Measurements from ENCODE around the gene ZEB1. TPM values are rescaled to one million over a fixed set of nuclear protein-coding genes. Genes with fewer than 3 reads are reported as not detected.

Gene ZEB1
- polyA plus RNA-seq, 1 donor from 2014 or later = 18.0 TPM

- no peaks in the 10 kb centered on the region for H3K27me3 ChIP-seq (ENCODE audit: insufficient read depth, low read depth, low read length)
- no peaks in the 10 kb centered on the region for H3K9me2 ChIP-seq (ENCODE audit: insufficient read depth, low read length)
- H4K20me1 ChIP-seq (ENCODE audit: insufficient read depth) = no peaks in the 10 kb centered on the region
- no peaks in the 10 kb centered on the region for H3F3A ChIP-seq (ENCODE audit: insufficient read depth, low read length, poor library complexity, severe bottlenecking)
- H3K9me3 ChIP-seq (ENCODE audit: low read length) = no peaks in the 10 kb centered on the region
- no peak overlapping the region for H2AFZ ChIP-seq (ENCODE audit: low read depth, low read length)
- H3K9ac ChIP-seq (ENCODE audit: low read length) = no peak overlapping the region
- H3K36me3 ChIP-seq (ENCODE audit: insufficient read depth, low read length) = no peaks in the 10 kb centered on the region
- no peak overlapping the region for H3K4me3 ChIP-seq (ENCODE audit: low read length)
- no peaks in the 10 kb centered on the region for H3K79me2 ChIP-seq (replicated peaks; ENCODE audit: insufficient read depth, low read length)
- TF ChIP-seq CTCF (IDR thresholded peaks at IDR 0.05; ENCODE audit: poor library complexity, severe bottlenecking) = no peak
- TF ChIP-seq RAD21 (conservative IDR thresholded peaks at IDR 0.05) = no peak
- TF ChIP-seq MXI1 (conservative IDR thresholded peaks at IDR 0.05; ENCODE audit: poor library complexity, severe bottlenecking) = no peak
- no peak for TF ChIP-seq POLR2AphosphoS5 (IDR thresholded peaks at IDR 0.05)
- TF ChIP-seq EZH2 (IDR thresholded peaks at IDR 0.05; ENCODE audit: borderline replicate concordance, insufficient read depth, low read length, poor library complexity, severe bottlenecking) = no peak
- TF ChIP-seq SMC3 (conservative IDR thresholded peaks at IDR 0.05; ENCODE audit: poor library complexity) = no peak
- no peak overlapping the region for H3K27ac ChIP-seq (ENCODE audit: low read length)
- no peak overlapping the region for H3K4me2 ChIP-seq (ENCODE audit: low read length)
These were observed 30.1 kb upstream of the ZEB1 start for GRCh38 chr10:31288962-31289361.

- TF ChIP-seq CTCF (IDR thresholded peaks at IDR 0.05; ENCODE audit: poor library complexity, severe bottlenecking) = no peak
- TF ChIP-seq SMC3 (conservative IDR thresholded peaks at IDR 0.05; ENCODE audit: poor library complexity) = no peak
- TF ChIP-seq REST (IDR thresholded peaks at IDR 0.05; ENCODE audit: borderline replicate concordance) = no peak
- TF ChIP-seq EP300 (conservative IDR thresholded peaks at IDR 0.05; ENCODE audit: poor library complexity, severe bottlenecking) = no peak
- no peak for TF ChIP-seq POLR2AphosphoS5 (IDR thresholded peaks at IDR 0.05)
- no peak for TF ChIP-seq MXI1 (conservative IDR thresholded peaks at IDR 0.05; ENCODE audit: poor library complexity, severe bottlenecking)
- no peak for TF ChIP-seq EZH2 (IDR thresholded peaks at IDR 0.05; ENCODE audit: borderline replicate concordance, insufficient read depth, low read length, poor library complexity, severe bottlenecking)
These were observed 28.6 kb upstream of the ZEB1 start for GRCh38 chr10:31290386-31290785.

More at GRCh38 chr10:31290386-31290785, 28.6 kb upstream of the ZEB1 start:
- Histone ChIP-seq H2AFZ (ENCODE audit: low read depth, low read length) (no peak overlapping the region), H3K9me2 (ENCODE audit: insufficient read depth, low read length) (no peaks in the 10 kb centered on the region), H3K36me3 (ENCODE audit: insufficient read depth, low read length) (no peaks in the 10 kb centered on the region), H3K9me3 (ENCODE audit: low read length) (no peaks in the 10 kb centered on the region), H3K9ac (ENCODE audit: low read length) (no peak overlapping the region), H3K4me3 (ENCODE audit: low read length) (no peak overlapping the region), H3K4me2 (ENCODE audit: low read length) (no peak overlapping the region), H3K27me3 (ENCODE audit: insufficient read depth, low read depth, low read length) (no peaks in the 10 kb centered on the region), H3K79me2 (replicated peaks; ENCODE audit: insufficient read depth, low read length) (no peaks in the 10 kb centered on the region), H3K27ac (ENCODE audit: low read length) (no peak overlapping the region), H3F3A (ENCODE audit: insufficient read depth, low read length, poor library complexity, severe bottlenecking) (no peaks in the 10 kb centered on the region), H4K20me1 (ENCODE audit: insufficient read depth) (no peaks in the 10 kb centered on the region)

Data from neural cell (in vitro differentiated cells).